ENCODE measurements around the gene CTCF.

DNA sequence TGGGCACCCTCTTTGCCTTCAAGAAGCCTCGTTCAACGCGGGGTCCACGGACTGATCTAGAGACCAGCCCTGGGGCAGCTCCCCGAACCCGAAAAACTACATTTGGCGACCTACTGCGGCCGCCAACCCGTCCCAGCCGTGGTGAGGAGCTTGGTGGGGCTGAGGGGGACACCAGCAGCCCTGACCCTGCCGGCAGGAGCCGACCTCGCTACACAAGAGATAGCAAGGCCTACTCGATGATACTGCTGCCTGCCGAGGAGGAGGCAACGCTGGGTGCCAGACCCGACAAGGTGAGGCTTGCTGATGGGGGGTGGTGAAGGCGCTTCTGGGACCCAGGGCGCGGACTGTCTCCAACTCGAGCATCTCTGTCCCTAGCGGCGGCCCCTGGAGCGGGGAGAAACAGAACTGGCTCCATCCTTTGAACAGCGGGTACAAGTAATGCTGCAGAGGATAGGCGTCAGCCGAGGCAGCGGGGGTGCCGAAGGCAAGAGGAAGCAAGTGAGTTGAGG lies 92.1 kb downstream of the CTCF start:
- TF ChIP-seq POLR2A (IDR thresholded peaks at IDR 0.05), result no peak
- TF ChIP-seq, protein P1, sequence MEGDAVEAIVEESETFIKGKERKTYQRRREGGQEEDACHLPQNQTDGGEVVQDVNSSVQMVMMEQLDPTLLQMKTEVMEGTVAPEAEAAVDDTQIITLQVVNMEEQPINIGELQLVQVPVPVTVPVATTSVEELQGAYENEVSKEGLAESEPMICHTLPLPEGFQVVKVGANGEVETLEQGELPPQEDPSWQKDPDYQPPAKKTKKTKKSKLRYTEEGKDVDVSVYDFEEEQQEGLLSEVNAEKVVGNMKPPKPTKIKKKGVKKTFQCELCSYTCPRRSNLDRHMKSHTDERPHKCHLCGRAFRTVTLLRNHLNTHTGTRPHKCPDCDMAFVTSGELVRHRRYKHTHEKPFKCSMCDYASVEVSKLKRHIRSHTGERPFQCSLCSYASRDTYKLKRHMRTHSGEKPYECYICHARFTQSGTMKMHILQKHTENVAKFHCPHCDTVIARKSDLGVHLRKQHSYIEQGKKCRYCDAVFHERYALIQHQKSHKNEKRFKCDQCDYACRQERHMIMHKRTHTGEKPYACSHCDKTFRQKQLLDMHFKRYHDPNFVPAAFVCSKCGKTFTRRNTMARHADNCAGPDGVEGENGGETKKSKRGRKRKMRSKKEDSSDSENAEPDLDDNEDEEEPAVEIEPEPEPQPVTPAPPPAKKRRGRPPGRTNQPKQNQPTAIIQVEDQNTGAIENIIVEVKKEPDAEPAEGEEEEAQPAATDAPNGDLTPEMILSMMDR (IDR thresholded peaks at IDR 0.05), result no peak
- no peak for TF ChIP-seq POLR2AphosphoS5 (IDR thresholded peaks at IDR 0.05)
- no peak for TF ChIP-seq EP300 (IDR thresholded peaks at IDR 0.05)

Data from suprapubic skin (tissue), 4 donors.